8988T (cell line): ENCODE measurements around the gene FBXO46.
A peak's percentile ranks its signal among the peaks of the same experiment; 100 is the strongest.
"Not testable (repeated sequence)": the region's sequence is repeated elsewhere in the genome, so short reads cannot be mapped to it uniquely, and the experiment has no call there.

Source experiments
- DNase-seq: peaks from one replicate; pipeline ENCODE4 v3.0.0; 2011

The FBXO46 gene

DNA sequence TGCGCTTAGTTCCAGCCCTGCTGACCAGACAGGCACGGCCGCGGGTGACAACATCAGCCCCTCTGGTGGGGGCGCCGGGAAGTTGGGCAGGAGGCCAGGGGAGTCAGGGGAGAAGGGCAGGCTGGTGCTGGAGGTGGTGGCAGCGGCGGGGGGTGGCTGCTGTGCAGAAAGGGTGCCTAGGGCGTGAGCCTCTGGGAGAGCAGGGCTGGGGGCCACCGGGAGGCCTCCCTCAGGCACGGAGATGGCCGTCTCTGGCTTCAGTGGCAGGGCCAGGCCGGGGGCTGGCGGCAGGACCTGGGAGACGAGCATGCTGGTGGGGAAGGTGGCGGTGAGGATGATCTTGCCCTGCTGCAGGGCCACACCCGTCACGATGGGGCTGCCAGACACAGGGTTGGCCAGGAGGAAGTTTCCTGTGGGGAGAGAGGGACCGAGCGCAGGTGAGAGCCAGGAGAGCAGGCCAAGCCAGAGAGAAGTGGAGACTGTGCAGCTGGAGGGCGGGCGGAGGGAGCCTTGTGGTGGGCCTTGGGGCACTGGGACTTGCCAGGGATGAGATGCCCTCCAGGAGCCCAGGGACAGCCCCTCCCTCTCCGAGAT, 35.1 kb upstream of the FBXO46 start:
- peak; percentile 13 for DNase-seq

DNA sequence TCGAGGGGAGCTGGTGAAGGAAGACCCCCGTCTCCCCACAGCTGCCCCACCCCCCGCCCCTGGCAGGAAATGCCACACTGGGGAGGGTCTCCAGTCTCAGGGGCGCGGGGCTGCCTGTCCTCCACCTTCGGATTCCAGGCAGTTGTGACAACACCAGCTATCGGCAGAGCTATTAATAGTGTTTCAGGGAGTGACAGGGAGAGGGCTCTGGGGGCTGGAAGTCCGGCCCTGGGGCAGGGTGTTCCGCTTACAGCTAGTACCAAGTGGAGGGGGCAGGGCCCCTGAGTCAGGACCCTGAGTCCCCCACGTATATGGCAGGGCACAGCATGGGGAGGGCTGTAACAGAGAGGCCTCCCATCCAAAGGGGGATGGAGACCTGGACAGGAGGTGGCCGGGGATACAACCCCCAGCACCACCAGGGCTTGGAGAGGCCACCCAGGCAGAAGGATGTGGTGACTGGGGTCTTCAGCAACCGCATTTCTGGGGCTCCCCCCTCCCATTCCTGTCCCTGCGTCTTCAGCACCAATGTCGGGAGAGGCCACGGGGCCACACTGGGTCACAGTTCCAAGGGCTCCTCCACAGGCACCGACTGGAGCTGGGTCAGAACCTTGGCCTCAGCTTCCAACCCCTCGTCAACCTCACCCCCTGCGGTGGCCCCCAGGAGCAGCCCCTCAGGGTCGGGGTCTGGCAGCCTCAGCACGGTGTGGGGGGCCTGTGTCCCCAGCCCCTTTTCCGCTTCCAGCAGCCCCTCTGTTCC, 34.4 kb upstream of the FBXO46 start:
- DNase-seq, result peak; percentile 14

DNA sequence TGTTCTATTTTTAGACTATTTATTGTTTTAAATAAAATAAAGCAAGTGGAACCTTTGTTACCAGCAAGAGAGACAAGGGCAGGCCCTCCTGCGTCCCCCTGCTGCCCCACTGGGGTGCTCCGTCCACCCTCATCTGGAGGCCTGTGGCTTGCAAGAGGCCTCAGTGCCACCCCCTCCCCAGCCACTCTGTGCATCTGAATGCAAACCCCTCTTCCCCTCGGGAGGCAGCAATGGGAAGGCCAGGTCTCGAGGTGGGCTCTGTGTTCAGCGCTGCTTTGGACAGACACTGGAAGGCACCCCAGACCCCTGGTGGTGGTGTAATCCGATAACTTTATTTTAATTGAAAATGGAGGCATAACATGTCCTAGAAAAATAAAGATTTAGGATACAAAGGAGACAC, 33.8 kb upstream of the FBXO46 start:
- DNase-seq, result peak; percentile 21

DNA sequence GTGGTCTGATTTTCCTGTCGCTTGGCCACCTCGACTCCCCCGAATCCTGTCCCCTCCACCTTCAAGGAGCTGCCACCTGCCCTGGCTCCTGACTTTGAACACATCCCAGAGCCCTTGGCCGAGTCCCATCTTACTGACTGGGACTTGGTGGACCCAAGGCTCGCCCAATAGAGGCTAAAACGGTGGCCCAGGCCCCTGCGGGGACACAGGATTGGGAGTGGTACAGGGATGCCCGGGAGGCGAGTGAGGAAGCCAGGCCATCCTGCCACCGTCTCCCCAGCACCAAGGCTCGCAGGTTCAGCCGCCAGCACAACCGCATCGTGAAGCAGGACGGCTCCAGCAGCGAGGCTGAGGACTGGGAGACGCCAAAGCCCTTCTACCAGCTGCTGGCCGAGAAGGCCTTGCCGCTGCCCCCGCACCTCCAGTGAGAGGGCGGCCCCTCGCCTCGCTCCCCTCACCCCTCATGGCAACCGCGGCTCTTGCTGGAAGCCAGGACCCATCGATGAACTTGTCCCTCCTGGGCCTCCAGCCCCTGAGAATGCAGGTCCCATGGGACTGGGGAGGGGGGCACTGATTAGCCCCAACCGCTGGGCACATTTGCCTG, 33.1 kb upstream of the FBXO46 start:
- DNase-seq, result peak; percentile 18

DNA sequence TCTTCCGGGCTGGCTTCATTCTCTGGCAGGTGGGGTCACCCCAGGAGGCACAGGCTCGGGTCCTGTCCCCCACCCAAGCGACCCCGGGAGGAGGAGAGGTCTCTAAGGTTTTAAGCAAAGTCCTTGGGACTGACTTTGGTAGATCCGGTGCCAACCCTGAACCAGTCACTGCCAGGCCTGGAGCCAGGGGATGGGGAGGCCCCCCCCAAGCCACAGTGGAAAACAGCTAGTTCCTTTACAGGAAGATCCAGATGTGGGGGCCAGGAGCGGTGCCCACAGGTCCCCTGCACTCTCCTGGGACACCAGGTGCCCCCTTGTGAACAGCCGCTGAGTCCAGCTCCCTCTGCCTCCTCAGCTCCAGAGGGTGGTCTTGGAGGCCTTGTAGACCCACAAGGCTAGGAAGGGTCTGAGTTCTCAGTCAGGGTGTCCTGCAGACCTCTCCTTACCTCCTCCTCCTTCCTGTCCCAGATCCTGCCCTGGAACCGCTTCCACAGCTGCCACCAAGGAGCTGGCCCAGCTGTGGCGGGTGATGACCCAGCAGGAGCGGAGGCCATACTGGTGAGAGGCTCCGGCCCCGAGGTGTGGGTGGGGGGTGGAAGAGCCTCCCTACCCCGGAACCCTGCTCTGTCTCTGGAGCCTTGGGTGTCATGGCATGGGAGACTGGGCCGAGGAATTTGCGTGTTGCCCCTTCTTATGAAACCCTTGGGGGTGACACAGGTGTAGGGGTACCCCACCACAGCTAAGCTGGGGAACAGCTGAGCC, 32.4 kb upstream of the FBXO46 start:
- no peak for DNase-seq

DNA sequence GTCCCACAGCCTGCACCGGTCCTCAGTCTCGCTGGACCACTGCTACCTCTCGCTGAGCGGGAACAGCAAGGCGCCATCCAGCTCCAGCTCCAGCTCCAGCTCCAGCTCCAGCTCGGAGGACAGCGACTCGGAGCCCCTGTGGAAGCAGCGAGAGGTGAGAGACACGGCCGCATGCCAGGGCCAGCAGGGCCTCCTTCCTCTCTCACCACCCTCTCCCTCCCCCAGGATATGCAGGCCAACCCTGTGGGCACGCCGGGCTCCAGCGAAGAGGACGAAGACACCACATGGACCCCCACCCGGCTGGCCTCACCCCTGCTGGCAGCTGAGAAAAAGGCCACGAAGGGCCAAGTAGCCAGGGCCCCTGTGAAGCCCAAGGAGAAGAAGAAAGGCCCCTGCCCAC, 31.0 kb upstream of the FBXO46 start:
- DNase-seq, result no peak

DNA sequence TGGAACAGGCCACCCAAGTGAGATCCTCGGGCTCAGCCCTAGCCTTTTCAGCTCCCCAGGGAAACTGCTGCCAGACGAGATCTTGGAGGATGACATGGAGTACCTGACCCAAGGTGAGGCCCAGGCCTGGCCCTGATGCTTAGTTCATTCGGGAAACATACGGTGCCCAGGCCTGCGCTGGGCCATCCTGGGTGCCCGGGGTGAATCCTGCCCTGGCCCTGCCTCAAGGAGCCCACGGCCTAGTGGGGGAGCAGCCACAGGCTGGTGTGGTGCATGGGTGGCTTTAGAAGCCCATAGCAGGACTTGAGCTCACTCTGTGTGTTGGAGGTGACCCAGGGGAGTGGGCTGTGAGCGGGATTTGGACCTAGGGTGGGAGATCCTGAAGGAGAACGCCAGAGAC, 28.2 kb upstream of the FBXO46 start:
- DNase-seq, result no peak

DNA sequence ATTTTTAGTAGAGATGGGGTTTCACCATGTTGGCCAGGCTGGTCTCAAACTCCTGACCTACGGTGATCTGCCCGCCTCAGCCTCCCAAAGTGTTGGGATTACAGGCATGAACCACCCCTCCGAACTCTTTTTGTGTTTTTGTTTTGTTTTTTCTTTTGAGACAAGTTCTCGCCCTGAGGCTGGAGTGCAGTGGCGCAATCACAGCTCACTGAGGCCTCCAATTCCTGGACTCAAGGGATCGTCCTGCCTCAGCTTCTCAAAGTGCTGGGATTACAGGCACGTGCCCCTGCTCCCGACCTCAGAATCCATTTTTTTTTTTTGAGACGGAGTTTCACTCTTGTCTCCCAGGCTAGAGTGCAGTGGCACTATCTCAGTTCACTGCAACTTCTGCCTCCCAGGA, 27.0 kb upstream of the FBXO46 start:
- DNase-seq, result no peak

DNA sequence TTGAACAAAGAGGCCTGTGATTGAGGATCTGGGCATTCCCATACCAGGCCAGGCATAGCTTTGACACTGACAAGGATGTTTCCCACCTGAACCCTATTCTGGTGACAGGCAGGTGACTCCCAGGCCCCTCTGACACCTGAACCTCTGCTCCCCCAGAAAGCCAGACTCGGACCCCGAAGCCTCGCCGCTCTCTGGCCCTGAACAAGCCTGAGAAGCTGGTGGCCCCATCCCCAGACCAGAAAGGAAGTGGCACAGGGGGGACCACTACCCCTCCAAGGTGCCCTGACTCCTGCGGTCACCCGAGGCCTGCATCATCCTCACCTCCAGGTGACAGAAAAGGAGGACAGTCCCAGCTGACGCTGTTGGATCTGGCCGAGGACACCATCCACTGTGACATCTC, 23.6 kb upstream of the FBXO46 start:
- DNase-seq, result no peak

DNA sequence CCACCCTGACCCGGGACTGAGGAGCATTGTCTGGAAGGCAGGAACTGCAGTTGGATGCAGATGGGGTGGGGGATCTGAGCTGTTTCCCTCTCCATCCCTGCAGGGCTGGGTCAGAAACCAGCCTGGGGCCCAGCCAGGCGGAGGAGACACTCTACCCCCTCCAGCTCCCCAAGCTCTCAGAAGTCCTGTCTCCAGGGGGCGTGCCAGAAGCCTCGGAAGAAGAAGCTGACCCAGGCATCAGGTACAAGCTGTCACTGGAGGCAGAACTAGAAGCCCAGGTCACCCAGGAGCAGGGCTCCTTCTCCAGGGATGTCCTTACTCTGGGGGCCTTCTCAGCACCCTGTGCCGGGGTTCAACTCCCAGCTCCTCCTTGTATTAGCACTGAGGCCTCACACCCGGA, 22.9 kb upstream of the FBXO46 start:
- no peak for DNase-seq

DNA sequence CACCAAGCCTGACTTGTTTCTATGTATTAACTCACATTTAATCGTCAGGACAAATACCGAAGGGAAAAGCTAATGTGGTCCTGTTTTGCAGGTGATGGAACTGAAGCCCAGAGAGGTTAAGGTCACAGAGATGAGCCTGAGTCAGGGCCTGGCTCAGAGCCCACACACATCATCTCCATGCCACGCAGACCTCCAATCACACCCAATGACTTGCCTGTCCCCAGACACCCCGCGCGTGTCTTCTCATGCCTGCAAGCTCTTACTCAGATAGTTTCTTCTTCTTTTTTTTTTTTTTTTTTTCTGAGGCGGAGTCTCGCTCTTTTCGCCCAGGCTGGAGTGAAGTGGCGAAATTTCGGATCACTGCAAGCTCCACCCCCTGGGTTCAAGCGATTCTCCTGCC, 21.9 kb upstream of the FBXO46 start:
- no peak for DNase-seq

DNA sequence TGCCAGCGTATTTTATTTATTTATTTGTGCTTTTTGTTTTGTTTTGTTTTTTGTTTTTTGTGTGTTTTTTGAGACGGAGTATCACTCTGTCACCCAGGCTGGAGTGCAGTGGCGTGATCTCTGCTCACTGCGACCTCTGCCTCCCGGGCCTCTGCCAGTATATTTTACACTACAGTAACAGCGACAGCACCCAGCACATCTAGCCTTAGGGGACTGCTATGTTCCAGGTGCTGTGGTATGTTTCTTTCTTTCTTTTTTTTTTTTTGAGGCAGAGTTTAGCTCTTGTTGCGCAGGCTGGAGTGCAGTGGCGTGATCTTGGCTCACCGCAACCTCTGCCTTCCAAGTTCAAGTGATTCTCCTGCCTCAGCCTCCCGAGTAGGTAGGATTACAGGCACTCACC, 20.8 kb upstream of the FBXO46 start:
- DNase-seq, result not testable (repeated sequence)

DNA sequence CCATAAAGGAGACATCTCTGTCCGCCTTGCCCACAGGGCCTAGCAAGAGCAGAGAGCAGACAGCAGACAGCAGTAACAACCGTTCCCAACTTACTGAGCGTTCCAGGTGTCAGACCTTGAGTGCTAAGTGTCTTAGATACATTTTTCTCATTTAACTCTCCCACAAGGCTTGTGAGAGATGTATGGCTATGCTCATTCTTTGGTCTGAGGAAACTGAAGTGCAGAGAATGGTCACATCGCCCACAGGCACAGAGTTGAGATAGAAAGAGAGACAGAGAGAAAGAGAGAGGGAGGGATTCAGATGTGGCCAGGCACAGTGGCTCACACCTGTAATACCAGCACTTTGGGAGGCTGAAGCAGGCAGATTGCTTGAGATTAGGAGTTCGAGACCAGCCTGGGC, 16.8 kb upstream of the FBXO46 start:
- no peak for DNase-seq

DNA sequence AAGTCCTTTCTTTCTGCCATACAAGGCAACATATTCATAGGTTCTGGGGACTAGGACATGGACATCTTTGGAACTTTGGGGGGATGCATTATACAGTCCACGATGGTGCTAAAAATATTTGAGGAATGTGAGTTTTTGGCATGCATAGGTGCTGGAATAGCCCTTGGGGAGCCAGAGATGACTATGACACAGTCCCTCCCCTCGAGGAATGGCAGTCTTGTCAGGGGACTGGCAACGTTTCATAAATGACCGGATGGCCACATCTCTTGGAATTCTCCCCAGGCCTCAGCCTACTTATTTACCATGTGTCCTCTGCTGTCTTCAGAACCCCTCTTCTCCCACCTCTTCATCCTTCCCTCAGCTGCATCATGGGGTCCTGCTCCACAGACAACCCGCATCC, 16.2 kb upstream of the FBXO46 start:
- DNase-seq, result no peak

DNA sequence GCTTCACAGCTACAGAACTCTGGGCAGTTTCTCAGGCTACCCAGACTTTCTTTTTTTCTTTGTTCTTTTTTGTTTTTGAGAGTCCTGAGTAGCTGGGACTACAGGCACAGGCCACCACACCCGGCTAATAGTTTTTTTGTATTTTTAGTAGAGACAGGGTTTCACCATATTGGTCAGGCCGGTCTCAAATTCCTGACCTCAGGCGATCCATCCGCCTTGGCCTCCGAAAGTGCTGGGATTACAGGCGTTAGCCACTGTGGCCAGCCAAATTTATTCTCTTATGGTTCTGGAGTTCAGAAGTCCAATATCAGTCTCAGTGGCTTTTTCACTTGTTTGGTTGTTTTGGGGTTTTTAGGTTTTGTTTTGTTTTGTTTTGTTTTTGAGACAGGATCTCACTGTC, 14.9 kb upstream of the FBXO46 start:
- DNase-seq, result no peak

DNA sequence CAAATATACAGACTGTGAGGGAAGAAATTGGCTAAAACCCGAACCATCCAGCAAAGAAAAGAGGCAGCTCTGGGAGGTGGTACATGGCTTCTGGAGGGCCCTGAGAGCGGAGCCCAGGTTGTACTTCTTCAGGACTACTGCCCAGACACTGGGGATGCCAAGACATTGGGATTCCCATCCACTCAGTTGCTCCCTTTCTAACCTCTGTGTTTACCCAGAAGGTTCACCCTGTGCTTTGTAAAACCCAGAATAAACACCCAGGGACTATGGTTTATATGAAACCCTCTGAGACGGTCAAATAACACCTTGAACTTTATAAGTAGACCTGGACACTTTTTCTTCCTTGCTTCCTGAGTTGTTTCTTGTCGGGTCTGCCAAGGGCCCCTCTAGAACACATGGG, 12.3 kb upstream of the FBXO46 start:
- DNase-seq, result no peak

DNA sequence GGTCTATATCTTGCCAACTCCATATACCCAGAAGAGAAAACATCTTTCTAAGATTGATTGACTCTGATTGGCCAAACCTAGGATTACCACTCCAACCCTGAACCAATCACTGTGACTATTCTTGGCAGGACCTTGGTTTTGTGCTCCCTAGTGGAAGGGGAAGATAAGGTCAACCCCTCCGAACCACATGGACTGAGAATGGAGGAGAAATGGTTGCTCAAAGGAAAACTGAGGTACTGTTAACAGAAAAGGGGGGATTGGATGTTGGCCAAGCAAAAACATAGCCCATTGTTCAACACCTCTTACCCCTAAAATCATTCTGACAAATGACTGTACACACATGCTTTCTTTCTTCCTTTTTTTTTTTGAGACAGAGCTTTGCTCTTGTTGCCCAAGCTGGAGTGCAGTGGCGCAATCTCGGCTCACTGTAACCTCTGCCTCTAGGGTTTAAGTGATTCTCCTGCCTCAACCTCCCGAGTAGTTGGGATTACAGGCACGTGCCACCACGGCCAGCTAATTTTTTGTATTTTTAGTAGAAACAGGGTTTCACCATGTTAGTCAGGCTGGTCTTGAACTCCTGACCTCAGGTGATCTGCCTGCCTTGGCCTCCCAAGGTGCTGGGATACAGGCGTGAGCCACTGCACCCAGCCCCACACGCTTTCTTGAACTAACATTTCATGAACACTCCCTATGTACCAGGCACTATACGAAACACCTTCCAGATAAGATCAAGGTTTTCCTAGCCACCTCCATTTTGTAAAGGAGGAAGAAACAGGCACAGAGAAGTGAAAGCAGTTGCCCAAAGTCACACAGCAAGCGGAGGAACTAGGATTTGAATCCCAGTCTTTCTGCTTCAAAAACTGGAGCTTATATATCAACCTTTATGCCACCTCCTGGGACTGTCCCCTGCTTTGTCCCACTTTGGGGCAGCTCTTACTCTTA, 9.1 kb upstream of the FBXO46 start:
- DNase-seq, result no peak

DNA sequence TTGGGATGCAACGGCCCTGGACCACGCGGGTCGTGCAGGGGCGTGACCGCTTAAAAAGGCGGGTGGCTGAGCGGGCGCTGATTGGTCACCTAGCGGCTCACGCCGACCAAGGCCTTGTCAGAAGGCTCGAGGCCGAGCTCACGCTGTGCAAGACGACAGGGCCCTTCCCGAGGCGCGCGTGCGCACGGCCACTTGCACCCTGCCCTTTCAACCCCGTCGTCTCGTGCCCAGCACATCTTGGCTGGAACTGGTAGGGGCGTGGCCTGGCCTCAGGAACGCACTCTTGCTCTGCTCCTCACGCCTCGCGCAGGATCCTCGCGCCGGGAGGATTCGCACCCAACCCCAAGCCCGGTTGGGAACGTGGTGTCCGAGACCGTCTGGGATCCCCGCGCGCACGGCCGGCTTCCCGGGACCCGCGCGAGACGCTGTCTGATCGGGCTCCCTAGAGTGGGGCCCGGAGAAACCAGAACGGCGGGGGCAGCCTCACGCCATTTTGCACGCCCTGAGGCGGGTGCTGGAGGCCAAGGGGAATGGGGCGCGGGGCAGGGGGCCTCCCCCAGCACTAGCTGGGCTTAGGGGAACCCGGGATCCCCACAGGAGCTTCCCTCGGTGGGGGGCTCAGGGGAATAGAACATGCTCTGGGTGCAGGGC, 2.6 kb upstream of the FBXO46 start, which contains the start of gene MEIOSIN:
Gene MEIOSIN (plus strand): TSS at position 280 of the 651 bp plus-strand sequence. CDS start 1,938 bp downstream, outside the sequence.
- no peak for DNase-seq

DNA sequence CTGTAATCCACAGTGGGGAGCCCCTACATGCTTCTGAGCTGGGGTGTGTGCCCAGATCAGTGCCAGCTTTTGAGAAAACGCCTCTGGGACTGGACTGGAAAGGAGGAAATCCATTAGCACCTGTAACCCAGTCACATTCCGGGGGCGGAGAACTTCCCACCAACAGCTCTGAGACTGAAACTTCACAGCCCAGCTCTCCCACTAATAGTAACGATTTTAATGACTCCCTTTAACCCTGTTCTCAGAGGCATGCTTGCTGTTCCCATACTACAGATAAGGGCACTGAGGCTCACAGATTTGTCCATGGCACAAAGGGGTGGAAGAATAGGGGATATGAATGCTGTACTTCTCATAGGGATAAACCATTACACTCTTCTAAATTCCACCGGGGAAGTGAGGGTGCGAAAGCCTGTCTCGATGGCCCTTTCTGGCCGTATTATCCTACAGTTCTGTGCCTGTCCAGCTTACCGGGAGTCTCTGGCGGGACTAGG, 851 bp downstream of the FBXO46 start:
- no peak for DNase-seq

DNA sequence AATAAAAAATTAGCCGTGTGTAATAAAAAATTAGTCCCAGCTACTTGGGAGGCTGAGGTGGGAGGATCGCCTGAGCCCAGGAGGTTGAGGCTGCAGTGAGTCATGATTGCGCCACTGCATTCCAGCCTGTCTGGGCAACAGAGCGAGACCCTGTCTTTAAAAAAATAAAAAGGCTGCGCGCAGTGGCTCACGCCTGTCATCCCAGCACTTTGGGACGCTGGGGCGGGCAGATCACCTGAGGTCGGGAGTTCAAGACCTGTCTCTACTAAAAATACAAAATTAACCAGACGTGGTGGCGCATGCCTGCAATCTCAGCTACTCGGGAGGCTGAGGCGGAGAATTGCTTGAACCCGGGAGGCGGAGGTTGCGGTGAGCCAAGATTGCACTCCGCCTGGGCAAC, 2.0 kb downstream of the FBXO46 start:
- not testable (repeated sequence) for DNase-seq

DNA sequence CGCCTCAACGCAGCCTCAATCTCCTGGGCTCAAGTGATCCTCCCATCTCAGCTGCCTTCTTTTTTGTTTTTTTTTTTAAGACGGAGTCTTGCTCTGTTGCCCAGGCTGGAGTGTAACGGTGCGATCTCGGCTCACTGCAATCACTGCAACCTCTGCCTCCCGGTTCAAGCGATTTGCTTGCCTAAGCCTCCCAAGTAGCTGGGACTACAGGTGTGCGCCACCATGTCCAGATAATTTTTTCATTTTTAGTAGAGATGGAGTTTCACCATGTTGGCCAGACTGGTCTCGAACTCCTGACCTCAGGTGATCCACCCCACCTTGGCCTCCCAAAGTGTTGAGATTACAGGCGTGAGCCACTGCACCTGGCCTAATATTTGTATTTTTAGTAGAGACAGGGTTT, 10.6 kb downstream of the FBXO46 start:
- DNase-seq, result not testable (repeated sequence)
